Duodenal mucosa (tissue), 2 donors: ENCODE measurements around the gene PRELP.

Experiments used
- H3K27ac ChIP-seq: one replicate; pipeline ENCODE4 v1.7.0; 2013; ENCODE audit warnings: low read depth, low read length
- H3K27me3 ChIP-seq, 2 donors: one replicate each; pipeline ENCODE4 v1.7.0; 2013; ENCODE audit warnings: low read length in 2 of 2, control low read depth in 1 of 2; ENCODE audit not compliant: insufficient read depth in 2 of 2, control insufficient read depth in 1 of 2
- H3K36me3 ChIP-seq, 2 donors: one replicate each; pipeline ENCODE4 v1.7.0; 2013; ENCODE audit warnings: low read length in 2 of 2, control low read depth in 1 of 2; ENCODE audit not compliant: insufficient read depth in 2 of 2, control insufficient read depth in 1 of 2
- H3K4me1 ChIP-seq, 2 donors: one replicate each; pipeline ENCODE4 v1.7.0; 2013; ENCODE audit warnings: low read length in 2 of 2, control low read depth in 1 of 2; ENCODE audit not compliant: insufficient read depth in 2 of 2, control insufficient read depth in 1 of 2
- H3K4me3 ChIP-seq, 2 donors: one replicate each; pipeline ENCODE4 v1.7.0; 2013; ENCODE audit warnings: low read length in 2 of 2, low read depth in 1 of 2
- H3K9ac ChIP-seq, 2 donors: one replicate each; pipeline ENCODE4 v1.7.0; 2013; ENCODE audit warnings: low read length in 2 of 2, low read depth in 1 of 2
- H3K9me3 ChIP-seq, 2 donors: one replicate each; pipeline ENCODE4 v1.7.0; 2013; ENCODE audit warnings: low read length in 2 of 2, control low read depth in 1 of 2; ENCODE audit not compliant: control insufficient read depth in 1 of 2

PRELP gene

GRCh38 chr1:203519896-203520295 lies 44.3 kb downstream of the PRELP start:
- no peaks in the 10 kb centered on the region for H3K27me3 ChIP-seq
- H3K9me3 ChIP-seq: no peaks in the 10 kb centered on the region
- H3K4me3 ChIP-seq: no peak overlapping the region
- no peaks in the 10 kb centered on the region for H3K36me3 ChIP-seq
- peaks cover 23 to 32% of the 10 kb centered on the region in 2 donors for H3K4me1 ChIP-seq
- no peak overlapping the region for H3K9ac ChIP-seq
- H3K27ac ChIP-seq: no peak overlapping the region

- no peaks in the 10 kb centered on the region for H3K27me3 ChIP-seq
- no peak overlapping the region for H3K4me3 ChIP-seq
- no peak overlapping the region for H3K27ac ChIP-seq
- peaks cover 23 to 32% of the 10 kb centered on the region in 2 donors for H3K4me1 ChIP-seq
- H3K9ac ChIP-seq: no peak overlapping the region
- no peaks in the 10 kb centered on the region for H3K9me3 ChIP-seq
- H3K36me3 ChIP-seq: no peaks in the 10 kb centered on the region
Observed at GRCh38 chr1:203520315-203520714, 44.7 kb downstream of the PRELP start.

GRCh38 chr1:203521074-203521794 lies 45.6 kb downstream of the PRELP start:
- Histone ChIP-seq H3K27ac (no peak overlapping the region), H3K9ac (peak overlapping the region; percentile 31 to 57), H3K9me3 (no peaks in the 10 kb centered on the region), H3K36me3 (no peaks in the 10 kb centered on the region), H3K4me1 (peaks cover 28 to 36% of the 10 kb centered on the region in 2 donors), H3K4me3 (no peak overlapping the region), H3K27me3 (no peaks in the 10 kb centered on the region)

- no peaks in the 10 kb centered on the region for H3K9me3 ChIP-seq
- no peak overlapping the region for H3K27ac ChIP-seq
- H3K9ac ChIP-seq: peak overlapping the region; percentile 31 to 57
- H3K27me3 ChIP-seq: no peaks in the 10 kb centered on the region
- H3K4me1 ChIP-seq: peaks cover 34 to 39% of the 10 kb centered on the region in 2 donors
- no peaks in the 10 kb centered on the region for H3K36me3 ChIP-seq
- H3K4me3 ChIP-seq: no peak overlapping the region
Observed at GRCh38 chr1:203521812-203522211, 46.2 kb downstream of the PRELP start.

GRCh38 chr1:203522237-203522636 lies 46.6 kb downstream of the PRELP start:
- Histone ChIP-seq H3K27ac (no peak overlapping the region), H3K4me1 (peaks cover 35 to 39% of the 10 kb centered on the region in 2 donors), H3K4me3 (no peak overlapping the region), H3K27me3 (no peaks in the 10 kb centered on the region), H3K36me3 (no peaks in the 10 kb centered on the region), H3K9ac (no peak overlapping the region), H3K9me3 (no peaks in the 10 kb centered on the region)

GRCh38 chr1:203523667-203524066 lies 48.1 kb downstream of the PRELP start:
- Histone ChIP-seq H3K9me3 (no peaks in the 10 kb centered on the region), H3K27ac (no peak overlapping the region), H3K27me3 (no peaks in the 10 kb centered on the region), H3K4me1 (peaks cover 35 to 36% of the 10 kb centered on the region in 2 donors), H3K36me3 (no peaks in the 10 kb centered on the region), H3K4me3 (no peak overlapping the region), H3K9ac (no peak overlapping the region)

- no peak overlapping the region for H3K27ac ChIP-seq
- H3K4me3 ChIP-seq: no peak overlapping the region
- H3K4me1 ChIP-seq: peaks cover 31 to 35% of the 10 kb centered on the region in 2 donors
- no peak overlapping the region for H3K9ac ChIP-seq
- no peaks in the 10 kb centered on the region for H3K27me3 ChIP-seq
- no peaks in the 10 kb centered on the region for H3K9me3 ChIP-seq
- H3K36me3 ChIP-seq: no peaks in the 10 kb centered on the region
Observed at GRCh38 chr1:203524152-203524551, 48.5 kb downstream of the PRELP start.

- Histone ChIP-seq H3K27me3 (no peaks in the 10 kb centered on the region), H3K4me1 (peaks cover 27 to 34% of the 10 kb centered on the region in 2 donors), H3K9ac (no peak overlapping the region), H3K4me3 (no peak overlapping the region), H3K36me3 (no peaks in the 10 kb centered on the region), H3K9me3 (no peaks in the 10 kb centered on the region), H3K27ac (no peak overlapping the region)
Observed at GRCh38 chr1:203524824-203525223, 49.2 kb downstream of the PRELP start.

- Histone ChIP-seq H3K9ac (no peak overlapping the region), H3K36me3 (no peaks in the 10 kb centered on the region), H3K4me3 (no peak overlapping the region), H3K9me3 (no peaks in the 10 kb centered on the region), H3K27ac (no peak overlapping the region), H3K27me3 (no peaks in the 10 kb centered on the region), H3K4me1 (peaks cover 20 to 33% of the 10 kb centered on the region in 2 donors)
Observed at GRCh38 chr1:203525685-203526084, 50.1 kb downstream of the PRELP start.

- H3K27ac ChIP-seq: no peak overlapping the region
- no peaks in the 10 kb centered on the region for H3K27me3 ChIP-seq
- H3K4me1 ChIP-seq: peaks cover 16 to 31% of the 10 kb centered on the region in 2 donors
Observed at GRCh38 chr1:203526130-203526529, 50.5 kb downstream of the PRELP start.

More at GRCh38 chr1:203526130-203526529, 50.5 kb downstream of the PRELP start:
- no peak overlapping the region for H3K9ac ChIP-seq
- H3K4me3 ChIP-seq: no peak overlapping the region
- no peaks in the 10 kb centered on the region for H3K36me3 ChIP-seq
- H3K9me3 ChIP-seq: no peaks in the 10 kb centered on the region
